Transverse colon (tissue), 3 donors: ENCODE data around the gene MKLN1.

Experiments used
- EP300 ChIP-seq: sonication (generic); formaldehyde crosslinking; IDR thresholded peaks from one replicate; pipeline ENCODE4 v1.6.1; 2017; ENCODE audit warnings: antibody characterized with exemption, low read depth
- POLR2A ChIP-seq: fragments of 450-650 bp; IDR thresholded peaks from one replicate; pipeline ENCODE4 v1.6.1; 2016; ENCODE audit warnings: antibody characterized with exemption, mild to moderate bottlenecking, moderate library complexity
- TF ChIP-seq, protein P1 (sequence below), 5 experiments: fragments of 200-600 bp in 3 of 5; fragments of 450-650 bp in 2 of 5; sonication (generic) in 3 of 5; IDR thresholded peaks; 1 replicate in 2 of 5; 2 replicates in 3 of 5; pipeline ENCODE4 v1.5.1; 2016 to 2017; ENCODE audit warnings: antibody characterized with exemption in 5 of 5, inconsistent platforms in 3 of 5, mild to moderate bottlenecking in 2 of 5, moderate library complexity in 1 of 5

DNA sequence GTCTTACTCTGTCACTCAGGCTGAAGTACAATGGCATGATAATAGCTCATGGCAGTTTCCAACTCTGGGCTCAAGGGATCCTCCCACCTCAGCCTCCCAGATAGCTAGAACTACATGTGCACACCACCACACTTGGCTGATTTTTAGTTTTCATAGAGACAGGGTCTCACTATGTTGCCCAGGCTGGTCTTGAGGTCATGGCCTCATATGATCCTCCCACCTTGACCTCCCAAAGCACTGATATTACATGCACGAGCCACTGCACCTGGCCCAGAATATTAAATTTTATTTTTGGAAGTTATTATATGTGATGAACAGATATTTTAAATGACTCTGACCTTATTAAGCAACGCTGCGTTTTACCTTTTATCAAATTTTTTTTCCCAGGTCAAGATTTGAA, 134.4 kb downstream of the MKLN1 start:
- TF ChIP-seq, protein P1, sequence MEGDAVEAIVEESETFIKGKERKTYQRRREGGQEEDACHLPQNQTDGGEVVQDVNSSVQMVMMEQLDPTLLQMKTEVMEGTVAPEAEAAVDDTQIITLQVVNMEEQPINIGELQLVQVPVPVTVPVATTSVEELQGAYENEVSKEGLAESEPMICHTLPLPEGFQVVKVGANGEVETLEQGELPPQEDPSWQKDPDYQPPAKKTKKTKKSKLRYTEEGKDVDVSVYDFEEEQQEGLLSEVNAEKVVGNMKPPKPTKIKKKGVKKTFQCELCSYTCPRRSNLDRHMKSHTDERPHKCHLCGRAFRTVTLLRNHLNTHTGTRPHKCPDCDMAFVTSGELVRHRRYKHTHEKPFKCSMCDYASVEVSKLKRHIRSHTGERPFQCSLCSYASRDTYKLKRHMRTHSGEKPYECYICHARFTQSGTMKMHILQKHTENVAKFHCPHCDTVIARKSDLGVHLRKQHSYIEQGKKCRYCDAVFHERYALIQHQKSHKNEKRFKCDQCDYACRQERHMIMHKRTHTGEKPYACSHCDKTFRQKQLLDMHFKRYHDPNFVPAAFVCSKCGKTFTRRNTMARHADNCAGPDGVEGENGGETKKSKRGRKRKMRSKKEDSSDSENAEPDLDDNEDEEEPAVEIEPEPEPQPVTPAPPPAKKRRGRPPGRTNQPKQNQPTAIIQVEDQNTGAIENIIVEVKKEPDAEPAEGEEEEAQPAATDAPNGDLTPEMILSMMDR (IDR thresholded peaks at IDR 0.05): no peak
- no peak for TF ChIP-seq EP300
- no peak for TF ChIP-seq POLR2A
